Endodermal cell (in vitro differentiated cells): ENCODE data around the gene ESYT3. TPM values are rescaled to one million over a fixed set of nuclear protein-coding genes. Genes with fewer than 3 reads are reported as not detected.

Source experiments
- DNase-seq: peaks from one replicate; pipeline ENCODE4 v3.0.0-alpha.2; 2017
- H3K27ac ChIP-seq: 2 replicates; pipeline ENCODE4 v1.5.1; 2013; ENCODE audit warnings: mild to moderate bottlenecking, low read depth, low read length, moderate library complexity
- H3K27me3 ChIP-seq: 2 replicates; pipeline ENCODE4 v1.6.1; 2013; ENCODE audit warnings: mild to moderate bottlenecking, low read length, moderate library complexity; ENCODE audit not compliant: insufficient read depth, control insufficient read depth, poor library complexity, severe bottlenecking
- H3K36me3 ChIP-seq: 2 replicates; pipeline ENCODE4 v1.7.0; 2013; ENCODE audit warnings: mild to moderate bottlenecking, low read length, moderate library complexity; ENCODE audit not compliant: control insufficient read depth, insufficient read depth
- H3K4me1 ChIP-seq: one replicate; pipeline ENCODE4 v1.7.0; 2013; ENCODE audit warnings: low read length; ENCODE audit not compliant: control insufficient read depth, insufficient read depth
- H3K4me3 ChIP-seq: 2 replicates; pipeline ENCODE4 v1.5.1; 2013; ENCODE audit warnings: mild to moderate bottlenecking, low read length, moderate library complexity
- H3K9ac ChIP-seq: 2 replicates; pipeline ENCODE4 v1.6.1; 2013; ENCODE audit warnings: mild to moderate bottlenecking, low read length, moderate library complexity; ENCODE audit not compliant: poor library complexity, severe bottlenecking; ENCODE audit errors: extremely low read depth
- H3K9me3 ChIP-seq: 2 replicates; pipeline ENCODE4 v1.6.1; 2013; ENCODE audit warnings: mild to moderate bottlenecking, low read length, moderate library complexity; ENCODE audit not compliant: control insufficient read depth
- H3K27ac Mint-ChIP-seq: 2 replicates; pipeline ENCODE4 v1.8.0; 2020; ENCODE audit warnings: mixed read lengths
- H3K27me3 Mint-ChIP-seq: 2 replicates; pipeline ENCODE4 v1.8.0; 2021; ENCODE audit warnings: mild to moderate bottlenecking, mixed read lengths; ENCODE audit not compliant: insufficient read depth
- H3K36me3 Mint-ChIP-seq: 2 replicates; pipeline ENCODE4 v1.8.0; 2020; ENCODE audit warnings: low read depth, mixed read lengths
- H3K4me1 Mint-ChIP-seq: 2 replicates; pipeline ENCODE4 v1.8.0; 2020; ENCODE audit warnings: mixed read lengths
- H3K4me3 Mint-ChIP-seq: 2 replicates; pipeline ENCODE4 v1.8.0; 2020; ENCODE audit warnings: mild to moderate bottlenecking, moderate library complexity, mixed read lengths
- H3K9me3 Mint-ChIP-seq: 2 replicates; pipeline ENCODE4 v1.8.0; 2020; ENCODE audit warnings: mild to moderate bottlenecking, mixed read lengths
- WGBS, 2 experiments: methylation state at CpG; one replicate each; pipeline versions ENCODE4 v1.1.5 to v1.1.7; 2013; ENCODE audit warnings: missing lambda C conversion rate in 2 of 2, mixed read lengths in 1 of 2; ENCODE audit not compliant: insufficient coverage in 1 of 2, insufficient read length in 1 of 2; 5-methylcytosine and 5-hydroxymethylcytosine counted together
- total RNA-seq, 2 donors: library from RNA; stranded (reverse); fragmentation: NEBNext Ultra II Directional in 1 of 2; extraction: Animal tissue kit (Norgen Biotek cat#: 25700) in 1 of 2; gene quantifications; 2 replicates in 1 of 2; 3 replicates in 1 of 2; pipeline ENCODE4 v1.2.1, GENCODE V29; 2021
- TF ChIP-seq, protein P1 (sequence below): fragments of 200-600 bp; sonication (generic); conservative IDR thresholded peaks from 2 replicates; pipeline ENCODE4 v1.5.0; 2021; ENCODE audit warnings: antibody characterized with exemption, mild to moderate bottlenecking

The ESYT3 gene
- total RNA-seq, 2 donors from 2014 or later: 7.7 to 10.2 TPM

DNA sequence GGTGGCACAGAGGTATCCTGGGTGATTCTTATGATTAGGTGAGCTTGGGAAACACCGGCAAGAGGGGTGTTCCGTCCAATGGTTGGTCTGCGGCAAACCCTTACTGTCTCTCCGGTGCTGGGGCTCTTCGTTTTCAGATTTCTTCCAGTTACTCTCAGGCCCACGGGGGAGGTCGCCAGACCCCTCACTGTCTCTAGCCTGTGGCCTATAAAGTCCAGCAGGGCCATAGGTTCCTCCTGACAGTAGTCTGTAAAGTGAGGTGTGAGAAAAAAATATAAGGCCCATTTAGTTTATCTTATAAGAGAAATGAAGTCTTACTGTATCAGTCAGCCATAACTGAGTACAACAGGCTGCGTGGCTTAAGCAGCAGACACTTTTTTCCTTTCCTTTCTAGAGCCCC is 1.4 kb downstream of the ESYT3 start:
- H3K27me3 ChIP-seq: peaks cover 49% of the 10 kb centered on the region
- peaks cover 10% of the 10 kb centered on the region for H3K9me3 Mint-ChIP-seq
- H3K27me3 Mint-ChIP-seq: peaks cover 54% of the 10 kb centered on the region
- H3K4me3 ChIP-seq: peak overlapping the region; percentile 79
- no peaks in the 10 kb centered on the region for H3K4me1 ChIP-seq
- H3K27ac ChIP-seq: no peak overlapping the region
- 79 to 90% methylated on average over 3 to 8 of the region's 8 CpGs for WGBS, 2 experiments
- H3K36me3 ChIP-seq: no peaks in the 10 kb centered on the region
- H3K4me1 Mint-ChIP-seq: peaks cover 8% of the 10 kb centered on the region
- H3K9ac ChIP-seq: no peak overlapping the region
- peaks cover 7% of the 10 kb centered on the region for H3K9me3 ChIP-seq
- H3K4me3 Mint-ChIP-seq: peak overlapping the region; percentile 60
- no peaks in the 10 kb centered on the region for H3K36me3 Mint-ChIP-seq
- H3K27ac Mint-ChIP-seq: no peak overlapping the region
- DNase-seq: no peak
- TF ChIP-seq, protein P1, sequence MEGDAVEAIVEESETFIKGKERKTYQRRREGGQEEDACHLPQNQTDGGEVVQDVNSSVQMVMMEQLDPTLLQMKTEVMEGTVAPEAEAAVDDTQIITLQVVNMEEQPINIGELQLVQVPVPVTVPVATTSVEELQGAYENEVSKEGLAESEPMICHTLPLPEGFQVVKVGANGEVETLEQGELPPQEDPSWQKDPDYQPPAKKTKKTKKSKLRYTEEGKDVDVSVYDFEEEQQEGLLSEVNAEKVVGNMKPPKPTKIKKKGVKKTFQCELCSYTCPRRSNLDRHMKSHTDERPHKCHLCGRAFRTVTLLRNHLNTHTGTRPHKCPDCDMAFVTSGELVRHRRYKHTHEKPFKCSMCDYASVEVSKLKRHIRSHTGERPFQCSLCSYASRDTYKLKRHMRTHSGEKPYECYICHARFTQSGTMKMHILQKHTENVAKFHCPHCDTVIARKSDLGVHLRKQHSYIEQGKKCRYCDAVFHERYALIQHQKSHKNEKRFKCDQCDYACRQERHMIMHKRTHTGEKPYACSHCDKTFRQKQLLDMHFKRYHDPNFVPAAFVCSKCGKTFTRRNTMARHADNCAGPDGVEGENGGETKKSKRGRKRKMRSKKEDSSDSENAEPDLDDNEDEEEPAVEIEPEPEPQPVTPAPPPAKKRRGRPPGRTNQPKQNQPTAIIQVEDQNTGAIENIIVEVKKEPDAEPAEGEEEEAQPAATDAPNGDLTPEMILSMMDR: no peak

DNA sequence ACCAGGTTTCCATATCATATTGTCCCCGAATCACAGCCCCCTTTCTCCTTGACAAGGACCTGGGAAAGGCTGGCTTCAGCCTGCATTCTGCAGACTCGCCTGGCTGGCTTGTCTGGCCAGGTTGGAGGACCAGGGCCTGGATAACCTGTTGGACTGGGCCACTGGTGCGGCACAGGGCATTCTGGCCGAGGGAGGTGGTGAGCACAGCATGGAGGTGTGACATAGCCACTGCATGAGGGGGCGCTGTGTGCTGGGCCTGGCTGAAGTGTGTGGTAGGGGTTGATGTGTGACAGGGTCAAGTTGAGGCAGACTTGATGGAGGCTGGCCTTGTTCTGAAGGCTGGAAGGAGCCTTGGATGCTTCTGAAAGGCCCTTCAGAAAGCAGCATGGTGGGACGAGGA is 2.9 kb downstream of the ESYT3 start:
- H3K9me3 Mint-ChIP-seq: peaks cover 8% of the 10 kb centered on the region
- peaks cover 19% of the 10 kb centered on the region for H3K4me1 Mint-ChIP-seq
- peaks cover 45% of the 10 kb centered on the region for H3K27me3 Mint-ChIP-seq
- H3K27me3 ChIP-seq: peaks cover 49% of the 10 kb centered on the region
- no peak overlapping the region for H3K4me3 Mint-ChIP-seq
- no peak overlapping the region for H3K9ac ChIP-seq
- 87 to 90% methylated on average over 3 to 6 of the region's 6 CpGs for WGBS, 2 experiments
- no peaks in the 10 kb centered on the region for H3K4me1 ChIP-seq
- peak; percentile 56 for DNase-seq
- TF ChIP-seq, protein P1: peak; percentile 27
- no peak overlapping the region for H3K27ac Mint-ChIP-seq
- no peak overlapping the region for H3K4me3 ChIP-seq
- no peaks in the 10 kb centered on the region for H3K36me3 Mint-ChIP-seq
- H3K9me3 ChIP-seq: peaks cover 7% of the 10 kb centered on the region
- H3K27ac ChIP-seq: no peak overlapping the region
- H3K36me3 ChIP-seq: no peaks in the 10 kb centered on the region

DNA sequence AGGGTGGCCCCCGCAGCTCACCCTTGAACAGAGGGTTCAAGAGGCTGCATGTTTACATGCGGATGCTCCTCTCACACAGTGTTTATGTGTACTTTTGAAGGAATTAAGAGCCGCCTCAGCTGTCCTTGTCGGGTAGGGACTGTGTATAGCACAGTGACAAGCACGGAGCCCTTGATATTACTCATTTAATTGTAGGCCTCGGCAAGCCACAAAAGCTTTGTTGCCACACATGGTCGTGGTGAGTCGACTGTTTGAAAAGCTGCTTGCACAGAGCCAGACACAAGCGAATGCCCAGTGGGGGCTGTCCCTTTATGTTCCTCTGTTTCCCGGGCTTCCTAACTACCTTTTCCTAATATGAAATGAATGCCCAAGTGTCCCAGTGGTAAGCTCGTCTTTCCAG is 4.5 kb downstream of the ESYT3 start:
- Mint-ChIP-seq H3K9me3 (peaks cover 4% of the 10 kb centered on the region), H3K4me1 (peaks cover 35% of the 10 kb centered on the region), H3K36me3 (no peaks in the 10 kb centered on the region), H3K27ac (no peak overlapping the region), H3K27me3 (peaks cover 30% of the 10 kb centered on the region), H3K4me3 (no peak overlapping the region)
- Histone ChIP-seq H3K27me3 (peaks cover 34% of the 10 kb centered on the region), H3K4me1 (peaks cover 7% of the 10 kb centered on the region), H3K36me3 (no peaks in the 10 kb centered on the region), H3K4me3 (no peak overlapping the region), H3K9ac (no peak overlapping the region), H3K9me3 (peaks cover 3% of the 10 kb centered on the region), H3K27ac (no peak overlapping the region)
- TF ChIP-seq, protein P1: no peak
- peak; percentile 39 for DNase-seq
- 91% methylated on average over 9 to 11 of the region's 11 CpGs for WGBS, 2 experiments
